B cell (primary cell): ENCODE data around the gene NHSL1. TPM values are rescaled to one million over a fixed set of nuclear protein-coding genes. Genes with fewer than 3 reads are reported as not detected.

ENCODE experiments used
- ATAC-seq: fragments of 200-7000 bp; cut with Tn5 transposase; one replicate; pipeline ENCODE4 v1.10.0; 2021; ENCODE audit warnings: low read depth, mild to moderate bottlenecking, moderate number of reproducible peaks, moderate library complexity
- CTCF ChIA-PET: fragments of 350-600 bp; sonication (Branson Sonifier 250); formaldehyde crosslinking; loops from one replicate; lab custom pipeline; 2021; ENCODE audit warnings: antibody characterized with exemption, inconsistent platforms; lab: Charles Lee
- POLR2A ChIA-PET: fragments of 350-600 bp; sonication (Branson Sonifier 250); formaldehyde crosslinking; loops from one replicate; lab custom pipeline; 2021; ENCODE audit warnings: antibody characterized with exemption; lab: Charles Lee
- DNase-seq: peaks from one replicate; pipeline ENCODE4 v3.0.0; 2013
- H2AFZ ChIP-seq: 2 replicates; pipeline ENCODE4 v1.6.1; 2012; ENCODE audit warnings: mild to moderate bottlenecking, low read depth, low read length; ENCODE audit not compliant: insufficient read depth, poor library complexity, severe bottlenecking
- H3K27ac ChIP-seq, 2 donors: 1 replicate in 1 of 2; 2 replicates in 1 of 2; pipeline ENCODE4 v1.5.1; 2012 to 2013; ENCODE audit warnings: low read length in 2 of 2, mild to moderate bottlenecking in 2 of 2, moderate library complexity in 1 of 2
- H3K27me3 ChIP-seq, 4 experiments: fragments of 200-600 bp in 1 of 4; sonication (generic) in 1 of 4; replicated peaks in 1 of 4; 1 replicate in 2 of 4; 2 replicates in 2 of 4; pipeline versions ENCODE4 v1.6.1 to v1.7.0; 2013 to 2016; ENCODE audit warnings: low read length in 3 of 4, mild to moderate bottlenecking in 2 of 4, mixed read lengths in 1 of 4, moderate library complexity in 1 of 4; ENCODE audit not compliant: insufficient read depth in 4 of 4, control insufficient read depth in 3 of 4; ENCODE audit errors: control extremely low read depth in 1 of 4
- H3K36me3 ChIP-seq, 2 experiments: replicated peaks in 1 of 2; 1 replicate in 1 of 2; 2 replicates in 1 of 2; pipeline versions ENCODE4 v1.6.1 to v1.7.1; 2013; ENCODE audit warnings: low read length in 1 of 2; ENCODE audit not compliant: insufficient read depth in 2 of 2, control insufficient read depth in 1 of 2; ENCODE audit errors: control extremely low read depth in 1 of 2, extremely low read depth in 1 of 2
- H3K4me1 ChIP-seq, 2 donors: fragments of 200-600 bp in 1 of 2; sonication (generic) in 1 of 2; 1 replicate in 1 of 2; 2 replicates in 1 of 2; pipeline versions ENCODE4 v1.5.1 to v1.6.1; 2013 to 2017; ENCODE audit warnings: low read length in 2 of 2; ENCODE audit not compliant: control insufficient read depth in 2 of 2, insufficient read depth in 2 of 2
- H3K4me2 ChIP-seq: replicated peaks from 2 replicates; pipeline ENCODE3; 2012; ENCODE audit warnings: mild to moderate bottlenecking, low read depth, low read length; ENCODE audit not compliant: poor library complexity, severe bottlenecking
- H3K4me3 ChIP-seq, 5 experiments: fragments of 200-600 bp in 1 of 5; sonication (generic) in 1 of 5; 1 replicate in 3 of 5; 2 replicates in 2 of 5; pipeline versions ENCODE4 v1.5.1 to v1.7.0; 2011 to 2016; ENCODE audit warnings: low read length in 4 of 5, mild to moderate bottlenecking in 4 of 5, low read depth in 2 of 5, control low read depth in 1 of 5, moderate library complexity in 1 of 5; ENCODE audit not compliant: insufficient read depth in 1 of 5; ENCODE audit errors: control extremely low read depth in 1 of 5, extremely low read depth in 1 of 5
- H3K79me2 ChIP-seq: fragments of 200-600 bp; sonication (generic); one replicate; pipeline ENCODE4 v1.6.0; 2016; ENCODE audit warnings: low read length; ENCODE audit not compliant: control insufficient read depth, insufficient read depth
- H3K9ac ChIP-seq: fragments of 200-600 bp; sonication (generic); 2 replicates; pipeline ENCODE4 v1.6.1; 2017; ENCODE audit warnings: mild to moderate bottlenecking, low read length, moderate library complexity
- H3K9me3 ChIP-seq, 3 donors: one replicate each; pipeline versions ENCODE4 v1.6.1 to v1.7.1; 2013; ENCODE audit warnings: low read length in 2 of 3; ENCODE audit not compliant: control insufficient read depth in 2 of 3, insufficient read depth in 1 of 3; ENCODE audit errors: control extremely low read depth in 1 of 3
- H4K20me1 ChIP-seq: 2 replicates; pipeline ENCODE4 v1.6.0; 2012; ENCODE audit warnings: mild to moderate bottlenecking, low read length; ENCODE audit not compliant: insufficient read depth, control insufficient read depth, poor library complexity, severe bottlenecking
- H3K27ac Mint-ChIP-seq: one replicate; pipeline ENCODE4 v1.8.0; 2021; ENCODE audit warnings: mixed read lengths
- H3K27me3 Mint-ChIP-seq: one replicate; pipeline ENCODE4 v1.8.0; 2021; ENCODE audit warnings: mixed read lengths
- H3K4me1 Mint-ChIP-seq: one replicate; pipeline ENCODE4 v1.8.0; 2021; ENCODE audit warnings: mixed read lengths
- H3K4me3 Mint-ChIP-seq: one replicate; pipeline ENCODE4 v1.8.0; 2021; ENCODE audit warnings: mixed read lengths
- H3K9me3 Mint-ChIP-seq: one replicate; pipeline ENCODE4 v1.8.0; 2022; ENCODE audit warnings: mixed read lengths; ENCODE audit not compliant: insufficient read depth
- EZH2 ChIP-seq: IDR thresholded peaks from 2 replicates; pipeline ENCODE4 v1.6.1; 2012; ENCODE audit warnings: borderline replicate concordance, low read depth, mild to moderate bottlenecking, moderate library complexity, low read length; ENCODE audit not compliant: insufficient read depth, poor library complexity, severe bottlenecking
- WGBS: methylation state at CpG from one replicate; pipeline ENCODE4 v1.1.5; 2013; ENCODE audit warnings: missing lambda C conversion rate; ENCODE audit not compliant: insufficient coverage; 5-methylcytosine and 5-hydroxymethylcytosine counted together
- intact Hi-C: fragments of 100-400 bp; cut with micrococcal nuclease; formaldehyde crosslinking; loops from one replicate; pipeline ENCODE4 v1.10.0; 2022
- polyA plus RNA-seq: library from polyadenylated mRNA; depleted of rRNA; stranded (reverse); fragments of >200 nt; gene quantifications from 2 replicates; pipeline ENCODE4 v1.2.3, GENCODE V29; 2012
- total RNA-seq, 2 donors: library from RNA; stranded (reverse); fragments of 120-200 nt in 1 of 2; gene quantifications; 1 replicate in 1 of 2; 2 replicates in 1 of 2; pipeline versions ENCODE4 v1.2.3 to v1.2.4, GENCODE V29; 2013 to 2022
- TF ChIP-seq, protein P1 (sequence below): fragments of 200-600 bp; IDR thresholded peaks from one replicate; pipeline ENCODE4 v1.8.0; 2022; ENCODE audit warnings: antibody characterized with exemption, mild to moderate bottlenecking

NHSL1 gene
- total and polyA plus RNA-seq, 2 donors (not counting 1 experiment from before 2014, with no cell fraction given) = 0.04 to 0.10 TPM

DNA sequence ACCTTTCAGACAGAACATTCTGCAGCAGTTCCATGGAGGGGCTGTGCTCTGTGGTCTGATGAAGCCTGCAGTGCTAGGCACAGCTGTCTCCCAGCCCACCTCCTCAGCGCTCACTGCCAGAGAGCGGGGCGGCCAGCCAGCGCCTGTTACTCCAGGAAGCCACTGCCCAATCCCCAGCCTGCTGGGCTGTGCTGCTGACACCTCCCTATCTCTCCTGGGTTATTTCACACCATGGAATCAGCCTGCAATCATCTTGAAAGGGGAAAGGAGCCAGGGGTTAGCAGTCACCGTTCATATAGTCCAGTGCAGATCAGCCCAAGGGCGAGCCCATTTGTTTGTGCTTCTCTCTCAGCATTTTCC lies 46.3 kb upstream of the NHSL1 start:
- no peaks in the 10 kb centered on the region for H3K9me3 ChIP-seq
- H3K27me3 Mint-ChIP-seq = peaks cover 23% of the 10 kb centered on the region
- H3K4me3 Mint-ChIP-seq = no peak overlapping the region
- ATAC-seq = no peak
- H3K27ac Mint-ChIP-seq = no peak overlapping the region
- H3K4me1 Mint-ChIP-seq = no peaks in the 10 kb centered on the region
- H3K36me3 ChIP-seq = no peaks in the 10 kb centered on the region
- CTCF ChIA-PET = no interaction called here
- no peaks in the 10 kb centered on the region for H3K4me1 ChIP-seq
- no peak overlapping the region for H2AFZ ChIP-seq
- H3K4me2 ChIP-seq = no peak overlapping the region
- POLR2A ChIA-PET = no interaction called here
- no peaks in the 10 kb centered on the region for H3K9me3 Mint-ChIP-seq
- H3K27ac ChIP-seq = no peak overlapping the region
- WGBS = 96% methylated on average over 6 of the region's 6 CpGs
- H3K79me2 ChIP-seq = no peaks in the 10 kb centered on the region
- intact Hi-C loops = no loop called here
- no peak overlapping the region for H3K4me3 ChIP-seq
- peaks cover 0 to 3% (median 0%) of the 10 kb centered on the region in 4 experiments for H3K27me3 ChIP-seq
- no peak overlapping the region for H3K9ac ChIP-seq
- no peaks in the 10 kb centered on the region for H4K20me1 ChIP-seq
- no peak for TF ChIP-seq EZH2
- TF ChIP-seq, protein P1, sequence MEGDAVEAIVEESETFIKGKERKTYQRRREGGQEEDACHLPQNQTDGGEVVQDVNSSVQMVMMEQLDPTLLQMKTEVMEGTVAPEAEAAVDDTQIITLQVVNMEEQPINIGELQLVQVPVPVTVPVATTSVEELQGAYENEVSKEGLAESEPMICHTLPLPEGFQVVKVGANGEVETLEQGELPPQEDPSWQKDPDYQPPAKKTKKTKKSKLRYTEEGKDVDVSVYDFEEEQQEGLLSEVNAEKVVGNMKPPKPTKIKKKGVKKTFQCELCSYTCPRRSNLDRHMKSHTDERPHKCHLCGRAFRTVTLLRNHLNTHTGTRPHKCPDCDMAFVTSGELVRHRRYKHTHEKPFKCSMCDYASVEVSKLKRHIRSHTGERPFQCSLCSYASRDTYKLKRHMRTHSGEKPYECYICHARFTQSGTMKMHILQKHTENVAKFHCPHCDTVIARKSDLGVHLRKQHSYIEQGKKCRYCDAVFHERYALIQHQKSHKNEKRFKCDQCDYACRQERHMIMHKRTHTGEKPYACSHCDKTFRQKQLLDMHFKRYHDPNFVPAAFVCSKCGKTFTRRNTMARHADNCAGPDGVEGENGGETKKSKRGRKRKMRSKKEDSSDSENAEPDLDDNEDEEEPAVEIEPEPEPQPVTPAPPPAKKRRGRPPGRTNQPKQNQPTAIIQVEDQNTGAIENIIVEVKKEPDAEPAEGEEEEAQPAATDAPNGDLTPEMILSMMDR = no peak
- no peak for DNase-seq

DNA sequence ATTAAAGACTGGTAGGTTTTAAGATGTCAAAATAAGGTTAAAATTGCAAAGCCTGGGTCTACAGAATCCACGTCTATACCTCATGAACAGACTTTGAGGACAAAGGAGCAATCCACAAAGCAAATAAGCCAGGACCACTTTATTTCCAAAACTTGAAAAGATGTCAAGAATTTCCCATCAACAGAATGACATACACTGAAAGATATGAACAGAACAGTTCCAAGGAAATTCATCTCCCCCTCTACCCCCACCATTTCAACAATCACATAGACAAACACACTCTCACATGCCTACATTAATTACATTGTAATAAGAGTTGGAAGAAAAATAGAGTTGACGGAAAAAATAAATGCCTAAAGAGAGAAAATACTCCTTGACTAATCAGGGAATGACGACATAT lies 45.2 kb upstream of the NHSL1 start:
- H2AFZ ChIP-seq = no peak overlapping the region
- ChIA-PET CTCF (interaction anchor here (1.5 kb wide), 1 partner anchor 26 kb away, joined by 6 read pairs; no protein-coding TSS in a partner anchor), POLR2A (no interaction called here)
- DNase-seq = no peak
- no peaks in the 10 kb centered on the region for H3K4me1 ChIP-seq
- TF ChIP-seq EZH2 = no peak
- TF ChIP-seq, protein P1 = no peak
- H3K27ac ChIP-seq = no peak overlapping the region
- H3K79me2 ChIP-seq = no peaks in the 10 kb centered on the region
- Mint-ChIP-seq H3K27ac (no peak overlapping the region), H3K4me1 (no peaks in the 10 kb centered on the region), H3K4me3 (no peak overlapping the region), H3K9me3 (no peaks in the 10 kb centered on the region), H3K27me3 (peaks cover 23% of the 10 kb centered on the region)
- no peaks in the 10 kb centered on the region for H4K20me1 ChIP-seq
- intact Hi-C loops = no loop called here
- no peak overlapping the region for H3K4me2 ChIP-seq
- H3K27me3 ChIP-seq = peaks cover 0 to 3% (median 0%) of the 10 kb centered on the region in 4 experiments
- H3K4me3 ChIP-seq = no peak overlapping the region
- ATAC-seq = no peak
- no peaks in the 10 kb centered on the region for H3K9me3 ChIP-seq
- no peaks in the 10 kb centered on the region for H3K36me3 ChIP-seq
- H3K9ac ChIP-seq = no peak overlapping the region
- 63% methylated on average over 1 of the region's 3 CpGs for WGBS
